Measurements from ENCODE around the gene ATG4C.
"Not testable (repeated sequence)": the region's sequence is repeated elsewhere in the genome, so short reads cannot be mapped to it uniquely, and the experiment has no call there.

The ATG4C gene

GRCh38 chr1:62783736-62784508, at the start of gene ATG4C:
TSS of gene ATG4C (plus strand) at chr1:62784132. CDS start at chr1:62803787, 19,655 bp downstream.
- peak; percentile 81 for DNase-seq
- H3K4me3 Mint-ChIP-seq: no peak within 1 kb of the TSS
- no peaks in the 10 kb centered on the region for H3K9me3 Mint-ChIP-seq
- peaks cover 2% of the 10 kb centered on the region for H3K36me3 Mint-ChIP-seq (ENCODE audit: low read depth)
- H3K27me3 Mint-ChIP-seq (ENCODE audit: low read depth, poor library complexity): peaks cover 6% of the 10 kb centered on the region
- H3K27ac Mint-ChIP-seq: no peak within 1 kb of the TSS
- H3K4me1 Mint-ChIP-seq: peaks cover 12% of the 10 kb centered on the region
- no peak for TF ChIP-seq CTCF (IDR thresholded peaks at IDR 0.05)

- no peak for DNase-seq
- Mint-ChIP-seq H3K4me3 (no peak overlapping the region), H3K9me3 (peaks cover 14% of the 10 kb centered on the region), H3K4me1 (peaks cover 8% of the 10 kb centered on the region), H3K27ac (peak overlapping the region; percentile 3), H3K27me3 (ENCODE audit: low read depth, poor library complexity) (peaks cover 4% of the 10 kb centered on the region), H3K36me3 (ENCODE audit: low read depth) (peaks cover 19% of the 10 kb centered on the region)
- TF ChIP-seq CTCF (IDR thresholded peaks at IDR 0.05): no peak
Measured at GRCh38 chr1:62735491-62736171, 48.3 kb upstream of the ATG4C start.

GRCh38 chr1:62740701-62741100, 43.2 kb upstream of the ATG4C start:
- H3K4me1 Mint-ChIP-seq; H3K27ac Mint-ChIP-seq; DNase-seq; H3K4me3 Mint-ChIP-seq; H3K27me3 Mint-ChIP-seq (ENCODE audit: low read depth, poor library complexity): not testable (repeated sequence)
- Mint-ChIP-seq H3K9me3 (peaks cover 40% of the 10 kb centered on the region), H3K36me3 (ENCODE audit: low read depth) (peaks cover 32% of the 10 kb centered on the region)

- H3K27me3 Mint-ChIP-seq (ENCODE audit: low read depth, poor library complexity): no peaks in the 10 kb centered on the region
- no peak for DNase-seq
- no peak for TF ChIP-seq CTCF (IDR thresholded peaks at IDR 0.05)
- H3K36me3 Mint-ChIP-seq (ENCODE audit: low read depth): peaks cover 26% of the 10 kb centered on the region
- H3K27ac Mint-ChIP-seq: no peak overlapping the region
- no peaks in the 10 kb centered on the region for H3K4me1 Mint-ChIP-seq
- no peak overlapping the region for H3K4me3 Mint-ChIP-seq
- H3K9me3 Mint-ChIP-seq: peaks cover 34% of the 10 kb centered on the region
Measured at GRCh38 chr1:62744611-62745577, 39.0 kb upstream of the ATG4C start.

GRCh38 chr1:62746086-62746808, 37.7 kb upstream of the ATG4C start:
- TF ChIP-seq CTCF (IDR thresholded peaks at IDR 0.05): peak; percentile 52
- H3K4me1 Mint-ChIP-seq: no peaks in the 10 kb centered on the region
- H3K9me3 Mint-ChIP-seq: peaks cover 20% of the 10 kb centered on the region
- no peak overlapping the region for H3K27ac Mint-ChIP-seq
- no peaks in the 10 kb centered on the region for H3K27me3 Mint-ChIP-seq (ENCODE audit: low read depth, poor library complexity)
- DNase-seq: no peak
- peaks cover 13% of the 10 kb centered on the region for H3K36me3 Mint-ChIP-seq (ENCODE audit: low read depth)
- no peak overlapping the region for H3K4me3 Mint-ChIP-seq

Data from nephron progenitor cell (in vitro differentiated cells).